ENCODE measurements around the gene ATP6V1B1. TPM values are rescaled to one million over a fixed set of nuclear protein-coding genes. Genes with fewer than 3 reads are reported as not detected.

Gene ATP6V1B1
- total and polyA plus RNA-seq, 4 donors: not detected

DNA sequence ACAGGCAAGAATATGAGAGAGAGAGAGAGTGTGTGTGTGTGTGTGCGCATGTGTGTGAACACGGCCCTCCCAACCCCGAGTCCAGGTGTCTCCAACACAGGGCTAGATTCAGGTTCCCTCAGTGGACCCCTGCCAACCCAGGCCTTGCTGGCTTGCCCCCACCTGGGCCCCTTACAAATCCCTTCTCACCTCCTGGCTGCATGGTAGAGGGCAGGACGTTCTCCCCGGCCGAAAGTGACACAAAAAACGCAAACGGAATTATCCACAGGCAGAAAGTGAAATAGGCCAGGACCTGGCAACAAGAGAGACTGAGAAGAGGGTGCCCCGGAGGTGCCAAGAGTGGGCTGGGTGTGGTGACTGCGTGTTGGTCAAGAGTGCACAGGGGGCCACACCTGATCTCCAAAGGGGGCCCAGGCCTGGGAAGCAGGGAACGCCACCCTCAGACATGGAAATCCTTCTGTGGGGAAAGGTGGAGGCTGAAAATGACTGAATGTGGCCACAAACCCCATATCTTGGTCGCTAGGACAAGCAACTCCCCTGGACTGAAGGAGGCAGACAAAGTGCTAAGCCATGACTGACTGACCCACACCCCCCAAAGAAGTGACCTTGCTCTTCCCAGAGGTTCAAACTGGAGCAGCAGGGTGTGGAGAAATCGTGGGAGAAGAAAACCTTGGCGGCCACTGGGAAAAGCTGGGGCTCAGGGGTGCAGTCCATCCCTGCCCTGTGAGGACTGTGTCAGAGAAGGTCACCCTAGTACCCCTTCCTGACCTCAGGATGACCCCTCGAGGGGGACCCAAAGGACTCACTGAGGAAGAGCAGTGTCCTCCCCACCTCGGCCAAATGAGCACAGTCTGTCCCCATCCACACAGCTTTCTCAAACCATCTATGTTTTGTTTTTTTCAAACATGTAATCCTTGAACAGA lies 53.3 kb downstream of the ATP6V1B1 start:
- no peaks in the 10 kb centered on the region for H3K27me3 ChIP-seq (ENCODE audit: control insufficient read depth in 4 of 4, insufficient read depth in 4 of 4, low read length in 3 of 4)
- H3K9me3 ChIP-seq (ENCODE audit: control insufficient read depth in 4 of 4, low read length in 3 of 4): no peaks in the 10 kb centered on the region
- no peak overlapping the region for H3K27ac ChIP-seq (ENCODE audit: low read depth in 1 of 2, low read length in 2 of 2)
- 94% methylated on average over 16 of the region's 16 CpGs for WGBS
- H3K36me3 ChIP-seq (ENCODE audit: control insufficient read depth in 4 of 4, insufficient read depth in 3 of 4, low read depth in 1 of 4, low read length in 3 of 4): peaks cover 8 to 56% (median 37%) of the 10 kb centered on the region in 4 donors
- no peak overlapping the region for H3K4me3 ChIP-seq (ENCODE audit: low read depth in 1 of 3, low read length in 3 of 3)
- H3K9ac ChIP-seq (ENCODE audit: low read depth in 1 of 2, low read length in 2 of 2): no peak overlapping the region
- no peak for TF ChIP-seq EGR1 (IDR thresholded peaks at IDR 0.05; ENCODE audit: low read depth in 2 of 2)
- TF ChIP-seq JUND (IDR thresholded peaks at IDR 0.05): no peak
- TF ChIP-seq FOXA2 (IDR thresholded peaks at IDR 0.05): no peak
- TF ChIP-seq GABPA (IDR thresholded peaks at IDR 0.05 in 1 of 2, conservative IDR thresholded peaks at IDR 0.05 in 1 of 2): no peak
- TF ChIP-seq TAF1 (conservative IDR thresholded peaks at IDR 0.05): no peak
- TF ChIP-seq RAD21 (IDR thresholded peaks at IDR 0.05): no peak
- no peak for TF ChIP-seq HNF4G (IDR thresholded peaks at IDR 0.05)
- no peak for TF ChIP-seq HNF4A (conservative IDR thresholded peaks at IDR 0.05)
- TF ChIP-seq FOXA1 (IDR thresholded peaks at IDR 0.05): no peak
- TF ChIP-seq, protein P1, sequence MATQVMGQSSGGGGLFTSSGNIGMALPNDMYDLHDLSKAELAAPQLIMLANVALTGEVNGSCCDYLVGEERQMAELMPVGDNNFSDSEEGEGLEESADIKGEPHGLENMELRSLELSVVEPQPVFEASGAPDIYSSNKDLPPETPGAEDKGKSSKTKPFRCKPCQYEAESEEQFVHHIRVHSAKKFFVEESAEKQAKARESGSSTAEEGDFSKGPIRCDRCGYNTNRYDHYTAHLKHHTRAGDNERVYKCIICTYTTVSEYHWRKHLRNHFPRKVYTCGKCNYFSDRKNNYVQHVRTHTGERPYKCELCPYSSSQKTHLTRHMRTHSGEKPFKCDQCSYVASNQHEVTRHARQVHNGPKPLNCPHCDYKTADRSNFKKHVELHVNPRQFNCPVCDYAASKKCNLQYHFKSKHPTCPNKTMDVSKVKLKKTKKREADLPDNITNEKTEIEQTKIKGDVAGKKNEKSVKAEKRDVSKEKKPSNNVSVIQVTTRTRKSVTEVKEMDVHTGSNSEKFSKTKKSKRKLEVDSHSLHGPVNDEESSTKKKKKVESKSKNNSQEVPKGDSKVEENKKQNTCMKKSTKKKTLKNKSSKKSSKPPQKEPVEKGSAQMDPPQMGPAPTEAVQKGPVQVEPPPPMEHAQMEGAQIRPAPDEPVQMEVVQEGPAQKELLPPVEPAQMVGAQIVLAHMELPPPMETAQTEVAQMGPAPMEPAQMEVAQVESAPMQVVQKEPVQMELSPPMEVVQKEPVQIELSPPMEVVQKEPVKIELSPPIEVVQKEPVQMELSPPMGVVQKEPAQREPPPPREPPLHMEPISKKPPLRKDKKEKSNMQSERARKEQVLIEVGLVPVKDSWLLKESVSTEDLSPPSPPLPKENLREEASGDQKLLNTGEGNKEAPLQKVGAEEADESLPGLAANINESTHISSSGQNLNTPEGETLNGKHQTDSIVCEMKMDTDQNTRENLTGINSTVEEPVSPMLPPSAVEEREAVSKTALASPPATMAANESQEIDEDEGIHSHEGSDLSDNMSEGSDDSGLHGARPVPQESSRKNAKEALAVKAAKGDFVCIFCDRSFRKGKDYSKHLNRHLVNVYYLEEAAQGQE (IDR thresholded peaks at IDR 0.05): no peak
- TF ChIP-seq, protein P2, sequence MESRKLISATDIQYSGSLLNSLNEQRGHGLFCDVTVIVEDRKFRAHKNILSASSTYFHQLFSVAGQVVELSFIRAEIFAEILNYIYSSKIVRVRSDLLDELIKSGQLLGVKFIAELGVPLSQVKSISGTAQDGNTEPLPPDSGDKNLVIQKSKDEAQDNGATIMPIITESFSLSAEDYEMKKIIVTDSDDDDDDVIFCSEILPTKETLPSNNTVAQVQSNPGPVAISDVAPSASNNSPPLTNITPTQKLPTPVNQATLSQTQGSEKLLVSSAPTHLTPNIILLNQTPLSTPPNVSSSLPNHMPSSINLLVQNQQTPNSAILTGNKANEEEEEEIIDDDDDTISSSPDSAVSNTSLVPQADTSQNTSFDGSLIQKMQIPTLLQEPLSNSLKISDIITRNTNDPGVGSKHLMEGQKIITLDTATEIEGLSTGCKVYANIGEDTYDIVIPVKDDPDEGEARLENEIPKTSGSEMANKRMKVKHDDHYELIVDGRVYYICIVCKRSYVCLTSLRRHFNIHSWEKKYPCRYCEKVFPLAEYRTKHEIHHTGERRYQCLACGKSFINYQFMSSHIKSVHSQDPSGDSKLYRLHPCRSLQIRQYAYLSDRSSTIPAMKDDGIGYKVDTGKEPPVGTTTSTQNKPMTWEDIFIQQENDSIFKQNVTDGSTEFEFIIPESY (IDR thresholded peaks at IDR 0.05): no peak
- DNase-seq (ENCODE audit: low spot score): no peak
- H3K4me1 ChIP-seq (ENCODE audit: control insufficient read depth in 4 of 4, insufficient read depth in 4 of 4, low read length in 3 of 4): peaks cover 1 to 13% (median 13%) of the 10 kb centered on the region in 4 donors

DNA sequence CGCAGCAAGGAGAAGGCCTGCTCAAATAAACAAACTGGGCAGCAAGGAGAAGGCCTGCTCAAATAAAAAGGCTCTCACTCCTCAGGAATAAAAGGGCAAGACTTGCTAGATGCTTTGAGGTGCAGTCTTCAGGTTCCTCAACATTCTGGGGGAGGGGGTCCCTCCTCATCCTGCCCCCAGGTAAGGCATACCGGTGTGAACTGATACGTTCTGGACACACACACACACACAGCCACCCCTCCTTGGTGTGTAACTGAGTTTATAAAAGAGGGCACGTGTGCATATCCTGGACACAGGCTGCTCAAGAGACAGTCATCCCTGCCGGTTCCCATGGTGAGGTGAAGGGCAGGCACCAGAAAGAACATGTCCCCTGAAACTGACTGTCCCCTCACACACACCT lies 54.5 kb downstream of the ATP6V1B1 start:
- Histone ChIP-seq H3K27me3 (ENCODE audit: control insufficient read depth in 4 of 4, insufficient read depth in 4 of 4, low read length in 3 of 4) (no peaks in the 10 kb centered on the region), H3K27ac (ENCODE audit: low read depth in 1 of 2, low read length in 2 of 2) (no peak overlapping the region), H3K9ac (ENCODE audit: low read depth in 1 of 2, low read length in 2 of 2) (no peak overlapping the region), H3K36me3 (ENCODE audit: control insufficient read depth in 4 of 4, insufficient read depth in 3 of 4, low read depth in 1 of 4, low read length in 3 of 4) (peaks cover 8 to 56% (median 37%) of the 10 kb centered on the region in 4 donors), H3K9me3 (ENCODE audit: control insufficient read depth in 4 of 4, low read length in 3 of 4) (no peaks in the 10 kb centered on the region), H3K4me3 (ENCODE audit: low read depth in 1 of 3, low read length in 3 of 3) (no peak overlapping the region), H3K4me1 (ENCODE audit: control insufficient read depth in 4 of 4, insufficient read depth in 4 of 4, low read length in 3 of 4) (peaks cover 1 to 20% (median 15%) of the 10 kb centered on the region in 4 donors)
- no peak for DNase-seq (ENCODE audit: low spot score)
- WGBS: 86% methylated on average over 5 of the region's 5 CpGs
- TF ChIP-seq JUND (IDR thresholded peaks at IDR 0.05): no peak
- TF ChIP-seq FOXA1 (IDR thresholded peaks at IDR 0.05): no peak

DNA sequence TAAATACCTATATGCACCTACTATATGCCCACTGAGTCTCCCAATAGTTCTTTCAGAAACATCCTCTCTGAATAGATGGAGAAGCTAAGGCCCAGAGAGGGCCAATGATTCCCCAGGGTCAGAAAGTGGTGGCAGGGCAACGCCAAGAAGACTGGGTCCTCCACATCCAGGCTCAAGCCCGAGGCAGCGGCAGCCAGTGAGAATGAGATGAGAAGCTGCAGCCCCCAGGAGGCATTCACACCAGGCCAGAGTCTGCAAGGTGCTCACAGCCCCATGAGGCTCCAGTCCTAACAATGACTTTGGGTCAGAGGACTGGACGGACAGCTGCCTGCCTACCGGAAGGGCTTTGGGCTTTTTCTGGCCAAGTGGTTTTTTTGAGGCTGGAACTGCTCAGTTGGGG lies 55.4 kb downstream of the ATP6V1B1 start:
- WGBS: 96% methylated on average over 5 of the region's 5 CpGs
- Histone ChIP-seq H3K4me3 (ENCODE audit: low read depth in 1 of 3, low read length in 3 of 3) (no peak overlapping the region), H3K27me3 (ENCODE audit: control insufficient read depth in 4 of 4, insufficient read depth in 4 of 4, low read length in 3 of 4) (no peaks in the 10 kb centered on the region), H3K4me1 (ENCODE audit: control insufficient read depth in 4 of 4, insufficient read depth in 4 of 4, low read length in 3 of 4) (peaks cover 1 to 25% (median 16%) of the 10 kb centered on the region in 4 donors), H3K9me3 (ENCODE audit: control insufficient read depth in 4 of 4, low read length in 3 of 4) (no peaks in the 10 kb centered on the region), H3K27ac (ENCODE audit: low read depth in 1 of 2, low read length in 2 of 2) (no peak overlapping the region), H3K36me3 (ENCODE audit: control insufficient read depth in 4 of 4, insufficient read depth in 3 of 4, low read depth in 1 of 4, low read length in 3 of 4) (peaks cover 8 to 49% (median 33%) of the 10 kb centered on the region in 4 donors), H3K9ac (ENCODE audit: low read depth in 1 of 2, low read length in 2 of 2) (no peak overlapping the region)
- DNase-seq (ENCODE audit: low spot score): no peak
- TF ChIP-seq, protein P1 (IDR thresholded peaks at IDR 0.05): no peak
- TF ChIP-seq NR2F2 (IDR thresholded peaks at IDR 0.05) (no peak), EGR1 (IDR thresholded peaks at IDR 0.05; ENCODE audit: low read depth in 2 of 2) (no peak), HNF4G (IDR thresholded peaks at IDR 0.05) (no peak), YY1 (IDR thresholded peaks at IDR 0.05) (no peak), TAF1 (conservative IDR thresholded peaks at IDR 0.05) (no peak), FOXA2 (IDR thresholded peaks at IDR 0.05) (no peak)
- TF ChIP-seq, protein P3, sequence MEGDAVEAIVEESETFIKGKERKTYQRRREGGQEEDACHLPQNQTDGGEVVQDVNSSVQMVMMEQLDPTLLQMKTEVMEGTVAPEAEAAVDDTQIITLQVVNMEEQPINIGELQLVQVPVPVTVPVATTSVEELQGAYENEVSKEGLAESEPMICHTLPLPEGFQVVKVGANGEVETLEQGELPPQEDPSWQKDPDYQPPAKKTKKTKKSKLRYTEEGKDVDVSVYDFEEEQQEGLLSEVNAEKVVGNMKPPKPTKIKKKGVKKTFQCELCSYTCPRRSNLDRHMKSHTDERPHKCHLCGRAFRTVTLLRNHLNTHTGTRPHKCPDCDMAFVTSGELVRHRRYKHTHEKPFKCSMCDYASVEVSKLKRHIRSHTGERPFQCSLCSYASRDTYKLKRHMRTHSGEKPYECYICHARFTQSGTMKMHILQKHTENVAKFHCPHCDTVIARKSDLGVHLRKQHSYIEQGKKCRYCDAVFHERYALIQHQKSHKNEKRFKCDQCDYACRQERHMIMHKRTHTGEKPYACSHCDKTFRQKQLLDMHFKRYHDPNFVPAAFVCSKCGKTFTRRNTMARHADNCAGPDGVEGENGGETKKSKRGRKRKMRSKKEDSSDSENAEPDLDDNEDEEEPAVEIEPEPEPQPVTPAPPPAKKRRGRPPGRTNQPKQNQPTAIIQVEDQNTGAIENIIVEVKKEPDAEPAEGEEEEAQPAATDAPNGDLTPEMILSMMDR (IDR thresholded peaks at IDR 0.05; ENCODE audit: low read depth, low read length, missing input control): no peak

Data from liver (tissue), 9 donors.